Uterus (tissue), 4 donors: ENCODE results near the gene CTTN. TPM values are rescaled to one million over a fixed set of nuclear protein-coding genes. Genes with fewer than 3 reads are reported as not detected.

Experiments
- DNase-seq, 2 donors: peaks; one replicate each; pipeline ENCODE4 v3.0.0-alpha.2; 2019 to 2020
- H3K27ac ChIP-seq, 2 donors: fragments of 200-600 bp; sonication (generic); 1 replicate in 1 of 2; 2 replicates in 1 of 2; pipeline ENCODE4 v1.5.1; 2016 to 2018
- H3K27me3 ChIP-seq, 2 donors: fragments of 200-600 bp; sonication (generic); one replicate each; pipeline ENCODE4 v1.5.1; 2018 to 2019; ENCODE audit warnings: control low read depth in 1 of 2
- H3K36me3 ChIP-seq, 2 donors: fragments of 200-600 bp; sonication (generic); one replicate each; pipeline ENCODE4 v1.5.1; 2019; ENCODE audit warnings: control low read depth in 1 of 2
- H3K4me1 ChIP-seq, 2 donors: fragments of 200-600 bp; sonication (generic); one replicate each; pipeline ENCODE4 v1.5.1; 2018 to 2019; ENCODE audit warnings: control low read depth in 1 of 2
- H3K4me3 ChIP-seq, 2 donors: fragments of 200-600 bp; sonication (generic); 1 replicate in 1 of 2; 2 replicates in 1 of 2; pipeline ENCODE4 v1.5.1; 2018 to 2019; ENCODE audit warnings: mild to moderate bottlenecking in 1 of 2
- H3K9me3 ChIP-seq, 2 donors: fragments of 200-600 bp; sonication (generic); one replicate each; pipeline ENCODE4 v1.5.1; 2019; ENCODE audit warnings: control low read depth in 1 of 2
- POLR2A ChIP-seq, 2 donors: fragments of 450-650 bp; IDR thresholded peaks; one replicate each; pipeline ENCODE4 v1.6.1; 2016; ENCODE audit warnings: antibody characterized with exemption in 2 of 2, mild to moderate bottlenecking in 1 of 2, moderate library complexity in 1 of 2
- intact Hi-C: fragments of 100-400 bp; cut with DNase I; formaldehyde crosslinking; loops from one replicate; pipeline ENCODE4 v1.15.1; 2023; ENCODE audit warnings: low total_unique reads
- total RNA-seq, 4 donors: library from RNA; depleted of rRNA in 3 of 4; stranded (reverse); fragments of >200 nt in 3 of 4; gene quantifications; one replicate each; pipeline versions ENCODE4 v1.1.0 to v1.2.4, GENCODE V29; 2014 to 2023
- TF ChIP-seq, protein P1 (sequence below), 4 experiments: fragments of 200-600 bp in 2 of 4; fragments of 450-650 bp in 2 of 4; sonication (generic) in 2 of 4; IDR thresholded peaks; one replicate each; pipeline ENCODE4 v1.5.1; 2016 to 2019; ENCODE audit warnings: antibody characterized with exemption in 4 of 4, mild to moderate bottlenecking in 2 of 4, moderate library complexity in 1 of 4
- donor health status: DM: yes; HTN: yes; CAD: no.

Gene CTTN
- total RNA-seq, 4 donors from 2014 or later = 109 to 279 (median 199) TPM

DNA sequence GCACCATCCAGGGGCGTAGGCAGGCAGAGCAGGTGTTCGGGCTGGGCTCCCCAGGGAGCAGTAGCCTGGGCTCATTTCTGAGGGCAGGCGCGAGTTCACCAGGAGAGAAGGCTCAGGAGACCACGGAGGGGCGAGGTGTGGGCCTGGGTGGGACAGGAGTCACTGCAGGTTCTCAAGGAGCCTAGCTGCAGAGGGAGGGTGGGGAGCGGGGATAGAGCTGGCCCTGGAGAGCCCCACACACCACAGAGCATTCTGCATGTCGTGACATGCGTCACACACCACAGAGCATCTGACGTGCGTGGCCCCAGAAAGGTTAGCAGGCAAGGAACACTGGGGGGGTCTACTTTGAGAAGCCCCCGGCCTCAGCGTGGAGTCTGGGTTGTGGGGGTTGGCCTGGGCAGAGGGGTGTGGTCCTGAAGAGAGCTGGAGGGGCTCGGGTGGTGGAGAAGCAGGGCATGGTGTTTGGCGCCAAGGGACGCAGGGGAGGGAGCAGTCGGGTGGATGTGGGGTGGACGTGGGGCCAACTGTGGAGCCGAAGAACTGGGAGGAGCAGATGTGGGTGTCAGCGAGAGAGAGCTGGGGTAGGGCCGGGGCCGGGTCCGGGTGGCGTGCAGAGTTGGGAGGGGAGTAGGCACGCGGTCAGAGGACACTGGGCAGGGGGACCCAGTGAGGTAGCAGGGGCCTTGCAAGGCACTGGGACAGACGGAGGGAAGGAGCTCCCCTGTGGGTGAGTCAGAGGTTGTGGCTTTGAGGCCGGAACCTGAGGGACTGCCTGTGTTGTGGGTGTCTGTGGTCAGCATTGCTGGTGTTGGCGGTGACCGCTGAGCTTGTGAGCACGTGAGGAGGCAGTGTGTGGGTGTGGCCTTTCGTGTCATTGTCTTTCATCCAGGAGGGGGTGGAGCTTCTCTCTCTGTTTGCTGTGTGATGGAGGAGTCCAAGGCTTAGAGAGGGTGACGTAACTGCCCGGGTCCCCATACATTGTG lies 25.5 kb downstream of the CTTN start:
- intact Hi-C loops = no loop called here
- peak in 1 of 2 donors; percentile 30 for DNase-seq
- no peaks in the 10 kb centered on the region for H3K9me3 ChIP-seq
- H3K4me3 ChIP-seq = no peak overlapping the region
- no peak overlapping the region for H3K27ac ChIP-seq
- no peaks in the 10 kb centered on the region for H3K4me1 ChIP-seq
- H3K27me3 ChIP-seq = no peaks in the 10 kb centered on the region
- H3K36me3 ChIP-seq = no peaks in the 10 kb centered on the region
- no peak for TF ChIP-seq POLR2A (IDR thresholded peaks at IDR 0.05)
- TF ChIP-seq, protein P1, sequence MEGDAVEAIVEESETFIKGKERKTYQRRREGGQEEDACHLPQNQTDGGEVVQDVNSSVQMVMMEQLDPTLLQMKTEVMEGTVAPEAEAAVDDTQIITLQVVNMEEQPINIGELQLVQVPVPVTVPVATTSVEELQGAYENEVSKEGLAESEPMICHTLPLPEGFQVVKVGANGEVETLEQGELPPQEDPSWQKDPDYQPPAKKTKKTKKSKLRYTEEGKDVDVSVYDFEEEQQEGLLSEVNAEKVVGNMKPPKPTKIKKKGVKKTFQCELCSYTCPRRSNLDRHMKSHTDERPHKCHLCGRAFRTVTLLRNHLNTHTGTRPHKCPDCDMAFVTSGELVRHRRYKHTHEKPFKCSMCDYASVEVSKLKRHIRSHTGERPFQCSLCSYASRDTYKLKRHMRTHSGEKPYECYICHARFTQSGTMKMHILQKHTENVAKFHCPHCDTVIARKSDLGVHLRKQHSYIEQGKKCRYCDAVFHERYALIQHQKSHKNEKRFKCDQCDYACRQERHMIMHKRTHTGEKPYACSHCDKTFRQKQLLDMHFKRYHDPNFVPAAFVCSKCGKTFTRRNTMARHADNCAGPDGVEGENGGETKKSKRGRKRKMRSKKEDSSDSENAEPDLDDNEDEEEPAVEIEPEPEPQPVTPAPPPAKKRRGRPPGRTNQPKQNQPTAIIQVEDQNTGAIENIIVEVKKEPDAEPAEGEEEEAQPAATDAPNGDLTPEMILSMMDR (IDR thresholded peaks at IDR 0.05) = no peak

DNA sequence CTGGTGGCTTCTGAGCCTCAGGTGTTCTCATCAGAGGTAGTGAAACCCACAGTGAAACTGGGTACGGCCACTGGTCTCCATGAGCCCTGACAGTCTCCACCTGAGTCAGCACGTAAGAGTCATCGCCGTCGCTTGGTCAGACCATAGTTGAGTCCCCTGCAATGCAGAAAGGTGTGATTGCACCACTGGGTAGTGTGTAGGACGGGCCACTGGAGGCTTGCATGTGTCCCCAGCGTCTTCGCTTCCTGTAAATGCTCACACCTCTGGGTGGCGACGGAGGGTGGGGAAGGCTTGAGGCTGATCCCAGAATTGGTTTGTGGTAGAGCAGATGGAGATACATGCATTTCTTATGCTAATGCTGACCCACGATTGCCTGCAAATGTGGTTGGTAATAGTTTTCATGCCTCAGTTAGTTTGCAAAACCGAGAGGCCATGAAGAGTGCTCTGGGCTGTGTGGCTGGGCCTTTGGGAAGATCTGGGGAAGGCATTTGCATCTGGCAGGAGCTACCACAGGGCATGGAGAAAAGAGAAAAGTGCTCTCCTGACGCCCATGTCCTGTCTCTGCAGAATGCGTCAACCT lies 26.5 kb downstream of the CTTN start:
- Histone ChIP-seq H3K27me3 (no peaks in the 10 kb centered on the region), H3K4me3 (no peak overlapping the region), H3K9me3 (no peaks in the 10 kb centered on the region), H3K27ac (no peak overlapping the region), H3K36me3 (no peaks in the 10 kb centered on the region), H3K4me1 (no peaks in the 10 kb centered on the region)
- intact Hi-C loops = no loop called here
- TF ChIP-seq POLR2A (IDR thresholded peaks at IDR 0.05) = no peak
- TF ChIP-seq, protein P1 (IDR thresholded peaks at IDR 0.05) = no peak
- no peak for DNase-seq

DNA sequence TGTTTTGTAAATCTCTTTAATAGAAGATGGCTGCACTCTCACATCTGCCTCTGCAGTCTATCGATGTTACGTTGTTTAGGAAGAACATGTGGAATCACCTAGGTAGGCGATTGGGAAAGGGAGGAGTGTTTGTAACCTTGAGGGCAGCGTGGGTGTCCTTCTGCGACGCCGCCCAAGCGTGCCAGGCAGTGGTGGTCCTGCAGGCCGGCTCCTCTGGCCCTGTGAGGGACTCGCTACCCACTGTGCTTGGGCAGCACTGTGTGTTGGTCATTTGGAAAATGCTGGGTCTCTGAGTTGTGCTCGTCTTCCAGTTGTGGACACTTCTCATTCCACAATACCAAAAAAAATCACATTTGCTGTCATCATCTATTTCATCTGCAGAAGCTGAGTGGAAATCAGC lies 29.1 kb downstream of the CTTN start:
- Histone ChIP-seq H3K4me3 (no peak overlapping the region), H3K27me3 (no peaks in the 10 kb centered on the region), H3K36me3 (no peaks in the 10 kb centered on the region), H3K27ac (no peak overlapping the region), H3K4me1 (no peaks in the 10 kb centered on the region), H3K9me3 (no peaks in the 10 kb centered on the region)
- no peak for DNase-seq
- TF ChIP-seq, protein P1 (IDR thresholded peaks at IDR 0.05) = no peak
- no peak for TF ChIP-seq POLR2A (IDR thresholded peaks at IDR 0.05)
- intact Hi-C loops = no loop called here

DNA sequence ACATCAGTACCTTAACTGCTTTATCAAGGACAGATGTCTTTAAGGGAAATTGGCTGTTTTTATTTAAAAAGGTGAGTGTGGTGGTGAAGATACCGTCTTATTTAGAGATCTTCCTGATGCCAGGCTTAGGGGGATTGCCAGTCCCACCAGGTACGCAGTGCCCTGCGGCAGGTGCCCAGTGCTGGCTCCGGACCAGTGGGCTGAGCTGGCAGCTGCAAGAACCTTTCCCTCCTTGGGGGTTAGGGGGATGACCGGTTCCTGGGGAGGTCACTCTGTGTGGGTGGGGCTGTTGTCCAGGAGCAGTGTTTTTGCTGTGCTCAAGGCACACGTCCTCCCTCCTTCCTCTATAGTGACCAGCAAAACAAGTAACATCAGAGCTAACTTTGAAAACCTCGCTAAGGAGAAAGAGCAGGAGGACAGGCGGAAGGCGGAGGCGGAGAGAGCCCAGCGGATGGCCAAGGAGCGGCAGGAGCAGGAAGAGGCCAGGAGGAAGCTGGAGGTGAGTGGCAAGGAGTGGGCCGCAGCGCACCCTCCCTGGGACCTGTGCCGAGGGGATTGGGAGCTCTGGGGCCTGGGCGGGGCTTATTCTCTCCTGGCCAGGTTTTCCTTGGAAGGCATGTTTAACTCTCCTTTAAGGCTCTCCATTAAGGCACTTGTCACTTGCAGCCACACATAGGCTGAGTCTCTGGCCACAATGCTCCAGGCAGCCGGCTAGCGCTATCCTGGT lies 30.5 kb downstream of the CTTN start:
- intact Hi-C loops = no loop called here
- no peak overlapping the region for H3K4me3 ChIP-seq
- TF ChIP-seq, protein P1 (IDR thresholded peaks at IDR 0.05) = no peak
- no peak for TF ChIP-seq POLR2A (IDR thresholded peaks at IDR 0.05)
- no peaks in the 10 kb centered on the region for H3K4me1 ChIP-seq
- no peak for DNase-seq
- H3K9me3 ChIP-seq = no peaks in the 10 kb centered on the region
- no peaks in the 10 kb centered on the region for H3K36me3 ChIP-seq
- no peak overlapping the region for H3K27ac ChIP-seq
- no peaks in the 10 kb centered on the region for H3K27me3 ChIP-seq

DNA sequence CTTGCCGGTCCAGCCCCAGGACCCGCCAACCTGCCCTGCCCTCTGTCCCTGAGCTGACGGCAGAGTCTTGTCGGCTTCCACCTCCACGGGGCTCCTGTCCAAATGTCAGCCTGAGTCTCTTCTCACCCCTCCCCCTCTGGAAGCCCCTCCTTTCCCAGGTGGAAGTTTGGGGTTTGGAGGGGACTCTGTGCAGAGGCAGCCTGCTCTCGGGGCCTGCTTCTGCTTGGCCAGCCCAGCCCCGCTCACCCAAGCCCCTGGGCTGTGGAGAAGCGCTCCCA lies 31.0 kb downstream of the CTTN start:
- intact Hi-C loops = no loop called here
- Histone ChIP-seq H3K9me3 (no peaks in the 10 kb centered on the region), H3K36me3 (no peaks in the 10 kb centered on the region), H3K27me3 (no peaks in the 10 kb centered on the region), H3K27ac (no peak overlapping the region), H3K4me3 (no peak overlapping the region), H3K4me1 (no peaks in the 10 kb centered on the region)
- TF ChIP-seq POLR2A (IDR thresholded peaks at IDR 0.05) = no peak
- TF ChIP-seq, protein P1 (IDR thresholded peaks at IDR 0.05) = no peak
- DNase-seq = no peak
